K562 (cell line): Measurements from ENCODE around the gene RAPGEF5. TPM values are rescaled to one million over a fixed set of nuclear protein-coding genes. Genes with fewer than 3 reads are reported as not detected.

ENCODE experiments used
- ATAC-seq: fragments of 200-7000 bp; cut with Tn5 transposase; 3 replicates; pipeline ENCODE4 v1.9.1; 2020; ENCODE audit warnings: moderate library complexity
- BruUV-seq: library from RNA; stranded (reverse); fragments of 400-500 nt; replicated peaks from 2 replicates; lab custom pipeline; 2021; lab: Mats Ljungman, UMichigan
- CTCF ChIA-PET: fragments of 300-600 bp; formaldehyde crosslinking; extraction: SDS; loops from one replicate; lab custom pipeline; 2021; ENCODE audit warnings: low intra/inter-chr PET ratio; lab: Yijun Ruan, JAX
- POLR2A ChIA-PET: fragments of 300-600, 350-650 bp; sonication (Branson Sonifier 250); formaldehyde crosslinking; extraction: SDS; loops from one replicate; lab custom pipeline; 2021; ENCODE audit warnings: antibody characterized with exemption, inconsistent platforms; lab: Yijun Ruan, JAX
- DNase-seq, 4 experiments: peaks; one replicate each; pipeline versions ENCODE4 v3.0.0 to v3.0.0-alpha.2; 2011 to 2018; ENCODE audit warnings: low spot score in 3 of 4, mixed read lengths in 3 of 4; ENCODE audit errors: extremely low read depth in 1 of 4
- FAIRE-seq: peaks from 2 replicates; lab custom pipeline; 2011; peaks lifted over from hg19 to GRCh38; lab: Jason Lieb, UNC
- H2AFZ ChIP-seq: 2 replicates; pipeline ENCODE4 v1.6.0; 2011; ENCODE audit warnings: low read depth, low read length, control low read depth, inconsistent platforms
- H3K27ac ChIP-seq: fragments of 200-600 bp; 3 replicates; pipeline ENCODE4 v1.8.0; 2011; ENCODE audit warnings: low read depth, mild to moderate bottlenecking, control low read depth, inconsistent platforms, low read length, moderate library complexity, mixed read lengths; ENCODE audit errors: extremely low read depth
- H3K27me3 ChIP-seq, 2 experiments: fragments of 300-600 bp in 1 of 2; 2 replicates in 1 of 2; 3 replicates in 1 of 2; pipeline versions ENCODE4 v1.6.0 to v1.8.0; 2011; ENCODE audit warnings: inconsistent platforms in 2 of 2, low read length in 2 of 2, mild to moderate bottlenecking in 1 of 2, mixed read lengths in 1 of 2, moderate library complexity in 1 of 2; ENCODE audit not compliant: control insufficient read depth in 2 of 2, insufficient read depth in 2 of 2
- H3K36me3 ChIP-seq: fragments of 300-600 bp; 3 replicates; pipeline ENCODE4 v1.8.0; 2011; ENCODE audit warnings: mild to moderate bottlenecking, low read length, inconsistent platforms; ENCODE audit not compliant: control insufficient read depth, insufficient read depth
- H3K4me1 ChIP-seq, 2 experiments: fragments of 200-600 bp in 1 of 2; replicated peaks in 1 of 2; 2 replicates in 1 of 2; 3 replicates in 1 of 2; pipeline versions ENCODE4 v1.5.1 to v1.8.0; 2011; ENCODE audit warnings: inconsistent platforms in 2 of 2, low read length in 2 of 2, mild to moderate bottlenecking in 1 of 2, mixed read lengths in 1 of 2, moderate library complexity in 1 of 2; ENCODE audit not compliant: control insufficient read depth in 2 of 2, insufficient read depth in 2 of 2
- H3K4me2 ChIP-seq: 2 replicates; pipeline ENCODE4 v1.6.1; 2011; ENCODE audit warnings: low read length, control low read depth, inconsistent platforms, mixed read lengths; ENCODE audit not compliant: insufficient read depth
- H3K4me3 ChIP-seq: fragments of 200-600 bp; sonication (generic), shearing (Covaris generic); 2 replicates; pipeline ENCODE4 v1.5.1; 2016; ENCODE audit warnings: control low read depth, inconsistent platforms
- H3K79me2 ChIP-seq: fragments of 200-600 bp; 3 replicates; pipeline ENCODE4 v1.8.0; 2011; ENCODE audit warnings: low read length, inconsistent platforms; ENCODE audit not compliant: control insufficient read depth, insufficient read depth
- H3K9ac ChIP-seq, 2 experiments: 2 replicates each; pipeline versions ENCODE4 v1.6.0 to v1.6.1; 2011; ENCODE audit warnings: low read depth in 2 of 2, low read length in 2 of 2, control low read depth in 1 of 2, inconsistent platforms in 1 of 2, mild to moderate bottlenecking in 1 of 2, mixed read lengths in 1 of 2; ENCODE audit not compliant: insufficient read depth in 1 of 2
- H3K9me1 ChIP-seq: one replicate; pipeline ENCODE4 v1.6.0; 2011; ENCODE audit warnings: inconsistent platforms, mild to moderate bottlenecking, low read length, moderate library complexity; ENCODE audit not compliant: control insufficient read depth, insufficient read depth
- H3K9me3 ChIP-seq: replicated peaks from 2 replicates; pipeline ENCODE4 v1.5.1; 2011; ENCODE audit warnings: low read depth, low read length, inconsistent platforms; ENCODE audit not compliant: control insufficient read depth, insufficient read depth
- H4K20me1 ChIP-seq: replicated peaks from 2 replicates; pipeline ENCODE4 v1.6.1; 2011; ENCODE audit warnings: low read length, inconsistent platforms, mixed read lengths; ENCODE audit not compliant: control insufficient read depth, insufficient read depth
- CEBPG ChIP-seq, 3 experiments: fragments of 200-800 bp in 1 of 3; sonication (Bioruptor generic) in 1 of 3; sonication (generic) in 1 of 3; formaldehyde crosslinking in 1 of 3; IDR thresholded peaks in 2 of 3; conservative IDR thresholded peaks in 1 of 3; 2 replicates each; pipeline versions ENCODE4 v1.6.1 to v1.8.0; 2016 to 2022; ENCODE audit warnings: missing compliant biosample characterization in 2 of 3, missing genetic modification characterization in 2 of 3, mild to moderate bottlenecking in 1 of 3, missing genetic modification reagents in 1 of 3
- KDM1A ChIP-seq, 2 experiments: fragments of 450-650 bp; IDR thresholded peaks; 2 replicates each; pipeline ENCODE4 v1.6.1; 2016; ENCODE audit warnings: mild to moderate bottlenecking in 2 of 2
- SMARCA5 ChIP-seq: fragments of 450-650 bp; IDR thresholded peaks from 2 replicates; pipeline ENCODE4 v1.6.1; 2016
- WGBS: fragments of 100-300 bp; shearing (Covaris generic); methylation state at CpG from one replicate; pipeline ENCODE4 v1.1.6; 2016; ENCODE audit warnings: low coverage, mixed read lengths; ENCODE audit not compliant: insufficient coverage; ENCODE audit errors: missing lambda C conversion rate; 5-methylcytosine and 5-hydroxymethylcytosine counted together
- in situ Hi-C: fragments of 300-500 bp; cut with MboI; formaldehyde crosslinking; loops from 4 replicates; pipeline ENCODE4 v1.15.0; 2018; ENCODE audit warnings: inconsistent platforms, mixed read lengths
- intact Hi-C: fragments of 100-400 bp; cut with micrococcal nuclease; formaldehyde crosslinking; loops from 2 replicates; pipeline ENCODE4 v1.14.2; 2022
- polyA plus RNA-seq, 8 experiments: library from polyadenylated mRNA; depleted of rRNA in 4 of 8; stranded (reverse) in 5 of 8; unstranded in 3 of 8; fragments of >200 nt; fragmentation: Nextera tagmentation in 2 of 8; fragmentation: Illumina TruSeq in 1 of 8; extraction: Ambion mirVana in 2 of 8; extraction: Trizol in 1 of 8; gene quantifications; 2 replicates each; pipeline versions ENCODE4 v1.2.1 to v1.2.3, GENCODE V29; 2011 to 2014; ENCODE audit warnings: inconsistent platforms in 1 of 8, missing spikeins in 1 of 8
- total RNA-seq, 7 experiments: library from RNA; depleted of rRNA in 6 of 7; stranded (reverse); fragments of >200 nt in 6 of 7; fragmentation: Illumina TruSeq in 2 of 7; extraction: Trizol in 2 of 7; gene quantifications; 2 replicates each; pipeline versions ENCODE4 v1.2.1 to v1.2.3, GENCODE V29; 2011 to 2021; ENCODE audit warnings: low replicate concordance in 1 of 7
- TF ChIP-seq, protein P1 (sequence below): sonication (generic); formaldehyde crosslinking; IDR thresholded peaks from 2 replicates; pipeline ENCODE4 v1.8.0; 2023; ENCODE audit warnings: mild to moderate bottlenecking, missing genetic modification reagents

The RAPGEF5 gene
- total and polyA plus RNA-seq, 9 of the 15 experiments (the other 6 are each of a cell fraction or from before 2014, with no cell fraction given) = 0.39 to 2.0 (median 1.1) TPM

DNA sequence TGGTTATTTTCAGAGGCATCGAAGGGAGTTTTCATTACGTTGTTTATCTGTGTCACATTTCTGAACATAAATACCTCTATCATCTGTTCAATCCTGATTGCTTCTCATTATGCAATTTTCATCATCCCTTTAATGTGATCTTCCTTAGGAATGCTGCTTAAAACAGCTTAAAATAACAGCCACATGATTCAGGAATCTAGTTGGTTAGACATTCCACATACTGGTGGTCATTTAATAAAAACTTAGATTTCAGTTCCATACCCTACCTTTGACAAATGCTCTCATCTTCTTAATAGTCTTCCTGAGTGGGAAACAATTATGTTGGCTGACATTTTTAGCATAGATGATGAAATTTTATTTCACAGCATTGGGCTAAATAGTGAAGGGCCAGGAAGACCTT lies 219.9 kb downstream of the RAPGEF5 start:
- 0 out of 5 replicates have a peak, but pooled peaks cover 0 to 3% of the 10 kb centered on the region in 2 experiments for H3K4me1 ChIP-seq
- H3K79me2 ChIP-seq = no peaks in the 10 kb centered on the region
- no peak overlapping the region for H3K4me2 ChIP-seq
- DNase-seq (no peak), FAIRE-seq (no peak), ATAC-seq (no peak)
- H3K27me3 ChIP-seq = peaks cover 0 to 6% of the 10 kb centered on the region in 2 experiments; a peak in 1 of 5 replicates
- in situ Hi-C loops = no loop called here
- BruUV-seq = no TSS peak
- no peaks in the 10 kb centered on the region for H3K36me3 ChIP-seq
- no peak overlapping the region for H3K9ac ChIP-seq
- no peaks in the 10 kb centered on the region for H4K20me1 ChIP-seq
- ChIA-PET POLR2A (interaction anchor here (0.8 kb wide), 1 partner anchor 15 kb away, joined by 3 read pairs; no protein-coding TSS in a partner anchor), CTCF (no interaction called here)
- 25% methylated on average over 2 of the region's 2 CpGs for WGBS
- H3K27ac ChIP-seq = no peak overlapping the region
- H3K4me3 ChIP-seq = no peak overlapping the region
- no peak for TF ChIP-seq CEBPG (CRISPR knock-in tag; IDR thresholded peaks at IDR 0.05)
- TF ChIP-seq CEBPG (tag; conservative IDR thresholded peaks at IDR 0.05 in 1 of 2, IDR thresholded peaks at IDR 0.05 in 1 of 2) = peak in 1 of 2 experiments; percentile 37; a peak in 1 of 4 replicates
- no peak for TF ChIP-seq SMARCA5
- intact Hi-C loops = no loop called here
- no peak overlapping the region for H2AFZ ChIP-seq
- H3K9me1 ChIP-seq = no peaks in the 10 kb centered on the region
- H3K9me3 ChIP-seq = no peaks in the 10 kb centered on the region

DNA sequence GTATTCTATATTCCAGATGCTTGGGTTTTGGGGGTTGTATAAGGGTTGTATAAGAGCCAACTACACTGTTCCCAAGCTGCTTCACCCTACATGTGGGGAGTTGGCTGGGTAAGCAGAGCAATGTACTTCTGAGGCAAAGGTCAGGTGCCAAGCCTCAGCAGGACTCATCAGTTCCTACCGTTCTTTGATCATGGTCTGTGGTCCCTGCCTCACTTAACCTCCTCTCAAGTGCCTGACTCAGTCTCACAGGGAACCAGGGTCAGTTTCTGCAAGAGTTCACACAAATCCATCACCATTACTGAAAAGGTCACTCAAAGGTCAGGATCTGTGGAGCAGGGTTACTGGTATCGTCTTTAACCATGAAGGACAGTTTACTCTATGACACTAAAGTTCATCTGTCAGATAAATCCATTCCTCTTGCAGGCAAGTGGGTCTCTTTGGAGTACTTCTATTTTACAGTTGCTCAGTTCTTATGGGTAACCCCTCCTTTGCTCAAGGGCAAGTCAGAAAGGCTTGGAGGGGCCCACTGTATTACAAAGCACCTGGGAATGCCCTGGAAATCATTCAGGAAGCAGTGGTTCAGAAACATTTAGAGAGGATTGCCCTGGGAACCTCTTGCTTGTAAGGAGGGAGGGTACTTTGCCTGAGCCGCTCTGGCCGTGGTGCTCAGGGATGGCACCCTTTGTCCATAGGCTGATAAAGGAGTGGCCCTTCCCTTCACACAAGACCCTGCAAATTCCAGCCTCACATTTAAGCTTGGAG lies 227.0 kb downstream of the RAPGEF5 start:
- H3K4me1 ChIP-seq = no peaks in the 10 kb centered on the region; a peak in 1 of 5 replicates
- TF ChIP-seq, protein P1, sequence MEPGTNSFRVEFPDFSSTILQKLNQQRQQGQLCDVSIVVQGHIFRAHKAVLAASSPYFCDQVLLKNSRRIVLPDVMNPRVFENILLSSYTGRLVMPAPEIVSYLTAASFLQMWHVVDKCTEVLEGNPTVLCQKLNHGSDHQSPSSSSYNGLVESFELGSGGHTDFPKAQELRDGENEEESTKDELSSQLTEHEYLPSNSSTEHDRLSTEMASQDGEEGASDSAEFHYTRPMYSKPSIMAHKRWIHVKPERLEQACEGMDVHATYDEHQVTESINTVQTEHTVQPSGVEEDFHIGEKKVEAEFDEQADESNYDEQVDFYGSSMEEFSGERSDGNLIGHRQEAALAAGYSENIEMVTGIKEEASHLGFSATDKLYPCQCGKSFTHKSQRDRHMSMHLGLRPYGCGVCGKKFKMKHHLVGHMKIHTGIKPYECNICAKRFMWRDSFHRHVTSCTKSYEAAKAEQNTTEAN = no peak
- TF ChIP-seq KDM1A (IDR thresholded peaks at IDR 0.05) = peak in 1 of 2 experiments; percentile 32; a peak in 1 of 4 replicates
- H3K4me3 ChIP-seq = no peak overlapping the region
- no peak overlapping the region for H2AFZ ChIP-seq
- H3K79me2 ChIP-seq = no peaks in the 10 kb centered on the region
- no peaks in the 10 kb centered on the region for H3K36me3 ChIP-seq
- peaks cover 0 to 6% of the 10 kb centered on the region in 2 experiments; a peak in 1 of 5 replicates for H3K27me3 ChIP-seq
- ATAC-seq (no peak), FAIRE-seq (no peak), DNase-seq (no peak)
- 39% methylated on average over 4 of the region's 4 CpGs for WGBS
- no peaks in the 10 kb centered on the region for H4K20me1 ChIP-seq
- no peaks in the 10 kb centered on the region for H3K9me1 ChIP-seq
- no peak overlapping the region for H3K9ac ChIP-seq
- ChIA-PET POLR2A (interaction anchor here (0.7 kb wide), 1 partner anchor 1294 kb away, joined by 3 read pairs; no protein-coding TSS in a partner anchor), CTCF (no interaction called here)
- in situ Hi-C loops (no loop called here), intact Hi-C loops (no loop called here)
- no peaks in the 10 kb centered on the region for H3K9me3 ChIP-seq
- H3K27ac ChIP-seq = no peak overlapping the region
- BruUV-seq = no TSS peak
- H3K4me2 ChIP-seq = no peak overlapping the region
